ENCODE data around the gene SARNP. TPM values are rescaled to one million over a fixed set of nuclear protein-coding genes. Genes with fewer than 3 reads are reported as not detected.
A peak's percentile ranks its signal among the peaks of the same experiment; 100 is the strongest.

SARNP gene
- total RNA-seq, 1 donor from 2014 or later: 85.7 TPM

DNA sequence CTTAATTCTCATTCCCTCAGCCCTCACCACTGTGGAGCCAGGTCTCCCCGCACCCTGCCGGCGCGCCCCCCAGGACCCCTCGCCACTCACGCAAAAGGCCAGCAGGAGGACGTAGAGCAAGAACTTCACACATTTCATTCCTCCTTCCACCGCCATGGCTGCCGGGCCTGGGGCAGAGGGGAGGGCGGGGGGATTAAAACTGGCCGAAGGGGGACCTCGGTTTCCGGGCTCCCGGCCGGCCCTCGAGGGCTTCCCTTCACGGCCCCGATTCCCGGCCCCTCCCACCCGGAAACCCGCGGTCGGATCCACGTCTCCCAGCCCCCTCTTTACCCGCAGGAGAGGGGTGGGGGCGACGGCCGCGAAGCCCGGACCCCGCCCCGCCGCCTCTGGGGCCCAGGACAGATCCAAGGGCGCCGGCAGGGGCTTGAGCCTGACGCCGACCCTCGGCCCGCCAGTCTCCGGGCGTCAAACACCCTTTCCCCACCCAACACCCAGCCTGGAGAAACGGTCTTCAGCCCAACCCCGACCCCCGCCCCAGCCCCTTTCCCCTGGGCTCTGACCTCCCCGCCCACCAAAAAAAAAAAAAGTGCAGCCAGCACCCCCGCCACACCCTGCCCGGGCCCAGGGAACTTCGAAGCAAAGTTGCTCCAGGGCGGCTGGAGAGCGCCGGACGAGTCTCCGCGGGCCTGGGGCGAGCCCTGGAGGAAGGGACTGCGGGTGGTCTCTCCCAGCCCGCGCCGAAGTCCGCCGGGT, 89.2 kb downstream of the SARNP start:
- Mint-ChIP-seq H3K27ac (peak overlapping the region; percentile 77), H3K4me3 (ENCODE audit: low read depth) (peak overlapping the region; percentile 84), H3K36me3 (ENCODE audit: insufficient read depth) (peaks cover 6% of the 10 kb centered on the region), H3K4me1 (ENCODE audit: low read depth) (peaks cover 24% of the 10 kb centered on the region), H3K27me3 (peaks cover 8% of the 10 kb centered on the region), H3K9me3 (ENCODE audit: low read depth) (no peaks in the 10 kb centered on the region)
- peak; percentile 28 for DNase-seq (ENCODE audit: low spot score, unreplicated experiment)
- TF ChIP-seq, protein P1, sequence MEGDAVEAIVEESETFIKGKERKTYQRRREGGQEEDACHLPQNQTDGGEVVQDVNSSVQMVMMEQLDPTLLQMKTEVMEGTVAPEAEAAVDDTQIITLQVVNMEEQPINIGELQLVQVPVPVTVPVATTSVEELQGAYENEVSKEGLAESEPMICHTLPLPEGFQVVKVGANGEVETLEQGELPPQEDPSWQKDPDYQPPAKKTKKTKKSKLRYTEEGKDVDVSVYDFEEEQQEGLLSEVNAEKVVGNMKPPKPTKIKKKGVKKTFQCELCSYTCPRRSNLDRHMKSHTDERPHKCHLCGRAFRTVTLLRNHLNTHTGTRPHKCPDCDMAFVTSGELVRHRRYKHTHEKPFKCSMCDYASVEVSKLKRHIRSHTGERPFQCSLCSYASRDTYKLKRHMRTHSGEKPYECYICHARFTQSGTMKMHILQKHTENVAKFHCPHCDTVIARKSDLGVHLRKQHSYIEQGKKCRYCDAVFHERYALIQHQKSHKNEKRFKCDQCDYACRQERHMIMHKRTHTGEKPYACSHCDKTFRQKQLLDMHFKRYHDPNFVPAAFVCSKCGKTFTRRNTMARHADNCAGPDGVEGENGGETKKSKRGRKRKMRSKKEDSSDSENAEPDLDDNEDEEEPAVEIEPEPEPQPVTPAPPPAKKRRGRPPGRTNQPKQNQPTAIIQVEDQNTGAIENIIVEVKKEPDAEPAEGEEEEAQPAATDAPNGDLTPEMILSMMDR (IDR thresholded peaks at IDR 0.05; ENCODE audit: unreplicated experiment): no peak

DNA sequence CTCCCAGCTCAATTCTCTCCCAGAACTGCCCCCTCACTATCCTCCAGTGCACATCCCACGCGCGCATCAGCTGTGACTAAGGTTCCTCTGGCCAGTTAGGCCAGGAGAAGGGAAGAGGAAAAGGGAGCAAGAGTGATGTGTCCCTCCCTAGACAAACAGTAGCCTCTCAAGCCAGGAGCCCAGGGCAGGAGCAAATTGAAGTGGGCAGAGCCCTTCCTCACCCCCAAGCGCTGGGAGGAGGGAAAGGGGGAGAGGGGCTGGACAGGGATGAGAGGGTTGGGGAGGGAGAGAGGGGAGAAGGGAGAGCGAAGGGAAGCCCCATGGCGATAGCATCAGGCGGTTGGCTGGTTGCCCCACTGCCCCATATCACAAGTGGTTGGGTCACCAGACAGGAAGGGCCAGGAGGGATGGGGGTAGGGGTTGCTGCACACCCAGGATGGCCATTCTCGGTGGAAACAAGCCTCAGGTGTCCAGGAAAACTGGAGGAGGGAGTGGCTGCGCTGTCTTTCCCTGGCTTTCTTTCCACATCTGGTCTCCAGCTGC, 89.8 kb downstream of the SARNP start:
- TF ChIP-seq, protein P1 (IDR thresholded peaks at IDR 0.05; ENCODE audit: unreplicated experiment): no peak
- Mint-ChIP-seq H3K4me1 (ENCODE audit: low read depth) (peaks cover 24% of the 10 kb centered on the region), H3K27ac (peak overlapping the region; percentile 84), H3K36me3 (ENCODE audit: insufficient read depth) (peaks cover 6% of the 10 kb centered on the region), H3K9me3 (ENCODE audit: low read depth) (no peaks in the 10 kb centered on the region), H3K4me3 (ENCODE audit: low read depth) (peak overlapping the region; percentile 84), H3K27me3 (peaks cover 8% of the 10 kb centered on the region)
- no peak for DNase-seq (ENCODE audit: low spot score, unreplicated experiment)

DNA sequence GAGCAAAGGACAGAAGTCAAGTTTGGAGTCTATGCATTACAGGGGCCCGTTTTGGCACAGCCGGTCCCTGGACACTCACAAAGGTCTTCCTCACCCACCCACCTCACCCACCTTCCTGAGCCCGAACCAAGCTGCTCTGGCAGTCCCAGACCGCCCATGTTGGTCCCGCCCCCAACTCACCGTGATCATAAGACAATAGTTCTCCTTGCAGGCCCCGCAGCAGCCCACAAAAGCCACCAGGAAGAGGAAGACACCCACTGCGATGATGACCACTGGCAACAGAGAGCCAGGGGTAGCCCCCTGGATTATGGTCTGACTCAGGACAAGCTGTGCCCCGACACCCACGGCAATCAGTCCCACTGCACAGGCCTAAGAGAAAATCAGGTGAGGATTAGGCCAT, 90.6 kb downstream of the SARNP start:
- no peaks in the 10 kb centered on the region for H3K9me3 Mint-ChIP-seq (ENCODE audit: low read depth)
- TF ChIP-seq, protein P1 (IDR thresholded peaks at IDR 0.05; ENCODE audit: unreplicated experiment): no peak
- peak overlapping the region; percentile 84 for H3K27ac Mint-ChIP-seq
- H3K36me3 Mint-ChIP-seq (ENCODE audit: insufficient read depth): peaks cover 6% of the 10 kb centered on the region
- H3K27me3 Mint-ChIP-seq: peaks cover 8% of the 10 kb centered on the region
- DNase-seq (ENCODE audit: low spot score, unreplicated experiment): no peak
- peak overlapping the region; percentile 84 for H3K4me3 Mint-ChIP-seq (ENCODE audit: low read depth)
- peaks cover 24% of the 10 kb centered on the region for H3K4me1 Mint-ChIP-seq (ENCODE audit: low read depth)

DNA sequence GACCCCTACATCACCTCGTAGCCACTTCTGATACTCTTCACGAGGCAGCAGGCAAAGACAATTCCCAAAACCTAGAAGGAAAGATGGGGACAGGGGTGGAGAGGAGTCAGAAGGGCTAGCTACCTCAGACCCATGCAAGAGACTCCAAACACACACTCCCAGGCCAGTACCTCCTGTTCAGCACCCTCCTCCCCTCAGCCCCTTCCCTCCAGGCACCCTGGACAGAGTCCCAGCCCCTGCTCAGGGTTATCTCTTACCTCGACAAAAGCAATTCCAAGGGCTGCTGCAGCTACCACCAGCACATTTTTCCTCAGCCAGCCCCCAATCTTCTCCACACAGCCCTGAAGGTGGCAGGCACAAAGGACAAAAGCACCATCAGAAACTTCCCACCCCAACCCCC, 92.0 kb downstream of the SARNP start:
- no peak for DNase-seq (ENCODE audit: low spot score, unreplicated experiment)
- Mint-ChIP-seq H3K36me3 (ENCODE audit: insufficient read depth) (peaks cover 6% of the 10 kb centered on the region), H3K4me3 (ENCODE audit: low read depth) (no peak overlapping the region), H3K27me3 (peaks cover 4% of the 10 kb centered on the region), H3K4me1 (ENCODE audit: low read depth) (peaks cover 24% of the 10 kb centered on the region), H3K9me3 (ENCODE audit: low read depth) (no peaks in the 10 kb centered on the region), H3K27ac (peak overlapping the region; percentile 33)
- TF ChIP-seq, protein P1 (IDR thresholded peaks at IDR 0.05; ENCODE audit: unreplicated experiment): no peak

DNA sequence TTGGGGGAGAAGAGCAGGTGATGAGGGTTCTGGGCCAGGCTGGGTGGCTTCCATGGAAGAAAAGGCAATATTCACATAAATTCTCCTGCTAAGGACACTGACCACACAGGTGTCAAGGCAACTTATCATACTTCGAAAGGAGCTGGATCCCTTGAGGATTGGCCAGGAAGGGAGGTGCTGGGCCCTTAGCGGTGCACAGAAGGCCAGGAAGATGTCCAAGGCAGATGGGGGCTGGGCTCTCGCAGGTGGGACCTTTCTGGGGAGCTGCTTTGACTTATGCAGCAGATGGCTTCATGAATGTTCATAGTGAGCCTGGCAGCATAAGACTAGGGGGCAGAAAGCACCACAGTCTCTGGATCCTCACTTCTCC, 92.6 kb downstream of the SARNP start:
- no peaks in the 10 kb centered on the region for H3K27me3 Mint-ChIP-seq
- DNase-seq (ENCODE audit: low spot score, unreplicated experiment): no peak
- H3K27ac Mint-ChIP-seq: no peak overlapping the region
- H3K4me1 Mint-ChIP-seq (ENCODE audit: low read depth): peaks cover 17% of the 10 kb centered on the region
- H3K9me3 Mint-ChIP-seq (ENCODE audit: low read depth): no peaks in the 10 kb centered on the region
- peaks cover 6% of the 10 kb centered on the region for H3K36me3 Mint-ChIP-seq (ENCODE audit: insufficient read depth)
- H3K4me3 Mint-ChIP-seq (ENCODE audit: low read depth): no peak overlapping the region
- TF ChIP-seq, protein P1 (IDR thresholded peaks at IDR 0.05; ENCODE audit: unreplicated experiment): no peak
